ACHN (cell line): ENCODE results near the gene CRYBG1.
A peak's percentile ranks its signal among the peaks of the same experiment; 100 is the strongest.

ENCODE experiments used
- DNase-seq: peaks from one replicate; pipeline ENCODE4 v3.0.0-alpha.2; 2015
- in situ Hi-C: cut with HindIII; loops from 2 replicates; pipeline ENCODE4 v1.10.0; 2017; ENCODE audit warnings: low sequenced_read_pairs, low pct_ligation_motif_present, low pct_unique_long_range_greater_than_20kb

CRYBG1 gene

GRCh38 chr6:106446287-106446885 lies 85.9 kb downstream of the CRYBG1 start:
- DNase-seq = peak; percentile 28
- in situ Hi-C loops = loop anchor here (25.0 kb wide), 1 partner anchor 116 kb away; no protein-coding TSS in a partner anchor

GRCh38 chr6:106446983-106447382 lies 86.5 kb downstream of the CRYBG1 start:
- DNase-seq = no peak
- in situ Hi-C loops = loop anchor here (25.0 kb wide), 1 partner anchor 115 kb away; no protein-coding TSS in a partner anchor

GRCh38 chr6:106448000-106448426 lies 87.5 kb downstream of the CRYBG1 start:
- in situ Hi-C loops = loop anchor here (25.0 kb wide), 1 partner anchor 114 kb away; no protein-coding TSS in a partner anchor
- DNase-seq = no peak

- DNase-seq = no peak
- in situ Hi-C loops = no loop called here
These were observed 90.1 kb downstream of the CRYBG1 start for GRCh38 chr6:106450653-106451052.

- in situ Hi-C loops = no loop called here
- no peak for DNase-seq
These were observed 90.9 kb downstream of the CRYBG1 start for GRCh38 chr6:106451439-106451838.

GRCh38 chr6:106452628-106453027 lies 92.1 kb downstream of the CRYBG1 start:
- in situ Hi-C loops = no loop called here
- DNase-seq = no peak

- in situ Hi-C loops = no loop called here
These were observed 93.3 kb downstream of the CRYBG1 start for GRCh38 chr6:106453756-106454367.

GRCh38 chr6:106456756-106457155 lies 96.2 kb downstream of the CRYBG1 start:
- DNase-seq = no peak
- in situ Hi-C loops = no loop called here

More at GRCh38 chr6:106453756-106454367, 93.3 kb downstream of the CRYBG1 start:
- no peak for DNase-seq

- in situ Hi-C loops = no loop called here
- DNase-seq = no peak
These were observed 97.8 kb downstream of the CRYBG1 start for GRCh38 chr6:106458021-106458986.

GRCh38 chr6:106460481-106460880 lies 100.0 kb downstream of the CRYBG1 start:
- in situ Hi-C loops = no loop called here
- no peak for DNase-seq

GRCh38 chr6:106461084-106461483 lies 100.6 kb downstream of the CRYBG1 start:
- no peak for DNase-seq
- in situ Hi-C loops = no loop called here

GRCh38 chr6:106462923-106463557 lies 102.5 kb downstream of the CRYBG1 start:
- no peak for DNase-seq
- in situ Hi-C loops = no loop called here

GRCh38 chr6:106466211-106466610 lies 105.7 kb downstream of the CRYBG1 start:
- in situ Hi-C loops = no loop called here
- DNase-seq = no peak

GRCh38 chr6:106468935-106469334 lies 108.4 kb downstream of the CRYBG1 start:
- in situ Hi-C loops = no loop called here
- no peak for DNase-seq

- no peak for DNase-seq
- in situ Hi-C loops = no loop called here
These were observed 109.4 kb downstream of the CRYBG1 start for GRCh38 chr6:106469882-106470281.

GRCh38 chr6:106470316-106470715 lies 109.8 kb downstream of the CRYBG1 start:
- no peak for DNase-seq
- in situ Hi-C loops = no loop called here

GRCh38 chr6:106470811-106471210 lies 110.3 kb downstream of the CRYBG1 start:
- in situ Hi-C loops = no loop called here
- DNase-seq = no peak

- in situ Hi-C loops = no loop called here
- no peak for DNase-seq
These were observed 113.3 kb downstream of the CRYBG1 start for GRCh38 chr6:106473812-106474211.

- no peak for DNase-seq
- in situ Hi-C loops = no loop called here
These were observed 113.9 kb downstream of the CRYBG1 start for GRCh38 chr6:106474466-106474865.
